ENCODE data around the gene DHX32.

DNA sequence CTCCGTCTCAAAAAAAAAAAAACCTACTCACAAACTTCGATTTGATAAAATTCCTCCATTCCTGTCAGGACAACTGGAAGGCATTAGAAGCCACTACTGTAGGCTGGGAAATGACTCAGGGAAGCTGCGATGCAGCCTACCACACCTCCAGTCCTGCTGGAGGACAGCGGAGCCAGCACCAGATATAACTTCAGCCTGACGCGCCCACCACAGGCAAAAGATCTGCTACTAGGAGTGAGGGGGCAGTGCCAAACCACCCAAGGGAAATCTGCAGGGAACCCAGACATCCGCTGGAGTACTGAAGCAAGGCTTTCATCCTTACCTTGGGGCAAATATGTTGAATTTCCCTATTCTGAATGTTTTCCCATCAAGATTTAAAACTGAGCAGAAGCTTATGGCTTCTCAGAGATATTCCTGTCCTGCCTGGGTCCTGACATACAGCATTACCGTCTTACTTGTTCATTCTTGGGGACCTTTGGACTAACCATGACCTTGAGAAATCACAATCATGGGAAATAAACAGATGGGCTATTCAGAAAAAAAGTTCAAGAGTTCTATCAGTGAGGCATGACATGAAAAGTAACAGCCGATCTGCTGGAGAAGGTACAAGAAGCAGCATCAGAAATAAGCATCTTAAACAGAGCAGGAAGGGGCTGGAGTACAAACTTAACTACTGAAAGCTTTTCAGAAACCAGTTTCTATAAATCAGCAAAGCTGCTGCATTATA, 37.3 kb downstream of the DHX32 start:
- TF ChIP-seq, protein P1, sequence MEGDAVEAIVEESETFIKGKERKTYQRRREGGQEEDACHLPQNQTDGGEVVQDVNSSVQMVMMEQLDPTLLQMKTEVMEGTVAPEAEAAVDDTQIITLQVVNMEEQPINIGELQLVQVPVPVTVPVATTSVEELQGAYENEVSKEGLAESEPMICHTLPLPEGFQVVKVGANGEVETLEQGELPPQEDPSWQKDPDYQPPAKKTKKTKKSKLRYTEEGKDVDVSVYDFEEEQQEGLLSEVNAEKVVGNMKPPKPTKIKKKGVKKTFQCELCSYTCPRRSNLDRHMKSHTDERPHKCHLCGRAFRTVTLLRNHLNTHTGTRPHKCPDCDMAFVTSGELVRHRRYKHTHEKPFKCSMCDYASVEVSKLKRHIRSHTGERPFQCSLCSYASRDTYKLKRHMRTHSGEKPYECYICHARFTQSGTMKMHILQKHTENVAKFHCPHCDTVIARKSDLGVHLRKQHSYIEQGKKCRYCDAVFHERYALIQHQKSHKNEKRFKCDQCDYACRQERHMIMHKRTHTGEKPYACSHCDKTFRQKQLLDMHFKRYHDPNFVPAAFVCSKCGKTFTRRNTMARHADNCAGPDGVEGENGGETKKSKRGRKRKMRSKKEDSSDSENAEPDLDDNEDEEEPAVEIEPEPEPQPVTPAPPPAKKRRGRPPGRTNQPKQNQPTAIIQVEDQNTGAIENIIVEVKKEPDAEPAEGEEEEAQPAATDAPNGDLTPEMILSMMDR (IDR thresholded peaks at IDR 0.05; ENCODE audit: poor library complexity) = no peak
- TF ChIP-seq EZH2phosphoT487 (IDR thresholded peaks at IDR 0.05; ENCODE audit: low read depth, severe bottlenecking, unreplicated experiment) = no peak

Data from hepatocyte (in vitro differentiated cells).